D721Med (cell line): ENCODE results near the gene ROMO1.
"Not testable (repeated sequence)": the region's sequence is repeated elsewhere in the genome, so short reads cannot be mapped to it uniquely, and the experiment has no call there.

Experiments
- DNase-seq: peaks from one replicate; pipeline ENCODE4 v3.0.0; 2011; ENCODE audit warnings: low spot score; ENCODE audit not compliant: insufficient read length
- FAIRE-seq: peaks from 2 replicates; lab custom pipeline; 2011; peaks lifted over from hg19 to GRCh38; lab: Jason Lieb, UNC
- TF ChIP-seq, protein P1 (sequence below): IDR thresholded peaks from 2 replicates; pipeline ENCODE4 v1.5.1; 2012; ENCODE audit warnings: mild to moderate bottlenecking, control low read depth; ENCODE audit not compliant: insufficient read depth; ENCODE audit errors: missing control alignments

Gene ROMO1

GRCh38 chr20:35721621-35722020 lies 22.4 kb downstream of the ROMO1 start:
- FAIRE-seq, result no peak
- TF ChIP-seq, protein P1, sequence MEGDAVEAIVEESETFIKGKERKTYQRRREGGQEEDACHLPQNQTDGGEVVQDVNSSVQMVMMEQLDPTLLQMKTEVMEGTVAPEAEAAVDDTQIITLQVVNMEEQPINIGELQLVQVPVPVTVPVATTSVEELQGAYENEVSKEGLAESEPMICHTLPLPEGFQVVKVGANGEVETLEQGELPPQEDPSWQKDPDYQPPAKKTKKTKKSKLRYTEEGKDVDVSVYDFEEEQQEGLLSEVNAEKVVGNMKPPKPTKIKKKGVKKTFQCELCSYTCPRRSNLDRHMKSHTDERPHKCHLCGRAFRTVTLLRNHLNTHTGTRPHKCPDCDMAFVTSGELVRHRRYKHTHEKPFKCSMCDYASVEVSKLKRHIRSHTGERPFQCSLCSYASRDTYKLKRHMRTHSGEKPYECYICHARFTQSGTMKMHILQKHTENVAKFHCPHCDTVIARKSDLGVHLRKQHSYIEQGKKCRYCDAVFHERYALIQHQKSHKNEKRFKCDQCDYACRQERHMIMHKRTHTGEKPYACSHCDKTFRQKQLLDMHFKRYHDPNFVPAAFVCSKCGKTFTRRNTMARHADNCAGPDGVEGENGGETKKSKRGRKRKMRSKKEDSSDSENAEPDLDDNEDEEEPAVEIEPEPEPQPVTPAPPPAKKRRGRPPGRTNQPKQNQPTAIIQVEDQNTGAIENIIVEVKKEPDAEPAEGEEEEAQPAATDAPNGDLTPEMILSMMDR, result no peak

DNA sequence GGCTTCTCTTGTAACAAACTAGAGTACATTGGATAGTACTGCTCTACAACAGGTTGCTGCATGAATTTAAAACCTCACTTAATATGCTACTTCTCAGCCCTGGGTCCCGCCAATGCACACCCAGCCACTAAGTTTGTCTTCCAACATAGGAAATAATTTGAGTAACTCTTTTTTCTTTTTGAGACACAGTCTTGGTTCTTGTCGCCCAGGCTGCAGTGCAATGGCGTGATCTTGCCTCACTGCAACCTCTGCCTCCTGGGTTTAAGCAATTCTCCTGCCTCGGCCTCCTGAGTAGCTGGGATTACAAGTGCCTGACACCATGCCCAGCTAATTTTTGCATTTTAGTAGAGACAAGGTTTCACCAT lies 24.1 kb downstream of the ROMO1 start:
- FAIRE-seq, DNase-seq: not testable (repeated sequence)

More at GRCh38 chr20:35721621-35722020, 22.4 kb downstream of the ROMO1 start:
- DNase-seq, result no peak

GRCh38 chr20:35723652-35724320 lies 24.6 kb downstream of the ROMO1 start:
- DNase-seq, FAIRE-seq: not testable (repeated sequence)

DNA sequence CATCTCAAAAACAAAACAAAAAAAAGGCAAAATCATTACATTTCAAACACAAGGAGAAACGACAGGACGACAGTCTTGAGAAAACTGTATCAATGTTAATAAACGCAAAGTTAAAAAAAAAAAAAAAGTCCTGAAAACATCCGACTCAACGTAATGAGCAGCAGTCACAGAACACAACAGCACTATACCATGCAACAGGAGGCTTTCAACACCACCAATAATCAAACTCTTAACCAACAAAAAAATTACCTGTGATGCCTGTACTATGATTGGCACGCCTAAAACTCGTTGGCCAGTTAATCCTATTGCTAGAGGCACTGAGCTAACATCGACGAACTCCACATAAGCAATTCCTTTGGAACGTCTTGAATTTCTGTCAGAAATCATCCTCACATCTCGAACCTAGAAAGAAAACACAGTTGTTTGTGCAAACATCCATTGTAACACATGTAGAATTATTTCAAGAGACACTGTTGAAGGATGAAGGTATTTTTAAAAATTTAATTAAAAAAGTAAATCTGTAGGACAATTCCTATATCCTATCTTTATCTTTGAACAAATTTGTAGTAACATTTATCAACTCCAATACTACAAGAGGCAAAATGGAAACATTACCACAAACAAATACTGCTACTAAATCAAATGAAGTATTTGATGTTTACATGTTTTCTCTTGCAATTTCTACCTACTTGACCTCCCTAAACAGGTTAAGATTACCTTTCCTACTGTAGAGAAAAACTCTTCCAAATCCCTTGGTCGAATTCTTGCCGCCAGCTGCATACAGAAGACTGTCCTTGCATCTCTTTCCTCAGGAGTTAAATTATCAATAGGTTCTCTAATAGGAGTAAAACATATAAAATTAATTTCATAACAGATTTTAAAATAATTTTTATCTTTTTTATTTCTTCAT lies 25.4 kb downstream of the ROMO1 start:
- TF ChIP-seq, protein P1, result no peak
- DNase-seq (no peak), FAIRE-seq (no peak)

DNA sequence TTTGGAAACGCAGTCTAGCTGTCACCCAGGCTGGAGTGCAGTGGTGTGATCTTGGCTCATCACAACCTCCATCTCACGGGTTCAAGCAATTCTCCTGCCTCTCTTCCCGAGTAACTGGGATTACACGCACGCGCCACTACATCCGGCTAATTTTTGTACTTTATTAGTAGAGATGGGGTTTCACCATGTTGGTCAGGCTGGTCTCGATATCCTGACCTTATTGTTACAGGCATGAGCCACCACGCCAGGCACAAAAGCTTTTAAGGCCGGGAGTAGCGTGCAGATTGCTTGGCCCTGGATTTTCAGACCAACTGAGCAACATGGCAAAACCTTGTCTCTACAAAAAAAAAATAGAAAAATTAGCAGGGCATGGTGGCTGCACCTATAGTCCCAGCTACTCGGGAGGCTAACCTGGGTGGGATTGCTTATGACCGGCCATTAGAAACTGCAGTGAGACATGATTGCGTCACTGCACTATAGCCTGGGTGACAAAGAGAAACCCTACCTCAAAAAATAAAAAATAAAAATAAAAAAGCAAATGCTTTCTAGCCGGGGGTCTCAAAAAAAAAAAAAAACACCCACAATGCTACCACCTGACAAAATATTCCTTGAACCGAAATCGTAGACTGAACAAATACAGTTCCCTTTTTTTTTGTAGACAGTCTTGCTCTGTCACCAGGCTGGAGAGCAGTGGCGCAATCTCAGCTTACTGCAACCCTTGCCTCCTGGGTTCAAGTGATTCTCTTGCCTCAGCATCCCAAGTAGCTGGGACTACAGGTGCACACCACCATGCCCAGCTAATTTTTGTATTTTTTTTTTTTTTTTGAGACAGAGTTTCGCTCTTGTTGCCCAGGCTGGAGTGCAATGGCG lies 27.9 kb downstream of the ROMO1 start:
- TF ChIP-seq, protein P1, result no peak
- FAIRE-seq (no peak), DNase-seq (no peak)

- no peak for DNase-seq
- TF ChIP-seq, protein P1, result no peak
- FAIRE-seq, result no peak
These were observed 30.1 kb downstream of the ROMO1 start for GRCh38 chr20:35729283-35729807.

DNA sequence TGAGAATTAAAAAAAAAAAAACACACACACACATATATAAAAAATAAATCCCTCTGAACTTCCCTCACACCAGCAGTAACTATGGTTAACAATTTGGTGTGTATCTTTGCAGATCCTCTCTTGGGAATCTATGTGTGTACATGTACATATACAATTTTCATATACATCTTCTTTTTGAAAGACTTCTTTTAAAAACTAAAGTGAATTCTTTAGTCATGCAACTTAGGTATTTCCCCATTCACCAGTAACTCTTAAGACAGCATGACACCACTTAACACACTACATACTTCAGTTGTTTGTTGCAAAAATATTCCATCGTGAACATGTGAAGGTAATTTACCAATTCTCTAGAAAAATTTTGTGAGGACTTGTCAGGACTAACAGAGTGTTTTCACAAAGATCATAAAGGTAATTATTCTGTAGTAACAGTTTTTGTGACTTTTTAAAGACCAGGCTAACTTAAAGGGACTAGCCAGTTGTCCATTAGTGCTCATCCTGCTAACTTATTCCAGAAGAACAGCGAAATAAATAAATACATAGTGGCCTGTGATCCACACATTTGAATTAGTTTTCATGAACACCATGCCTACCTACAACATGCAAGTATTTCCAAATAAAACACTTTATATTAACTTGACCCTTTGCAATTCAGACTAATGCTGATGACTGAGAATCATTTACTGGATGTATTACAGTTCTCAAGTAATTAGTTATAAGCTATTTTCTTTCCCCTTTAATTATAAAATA lies 30.8 kb downstream of the ROMO1 start:
- TF ChIP-seq, protein P1, result no peak
- FAIRE-seq (no peak), DNase-seq (no peak)
